IPS DF 4.7 (cell line): ENCODE results near the gene EDC3.
"Not testable (repeated sequence)": the region's sequence is repeated elsewhere in the genome, so short reads cannot be mapped to it uniquely, and the experiment has no call there.

Source experiments
- DNase-seq: peaks from one replicate; pipeline ENCODE4 v3.0.0-alpha.2; 2013; ENCODE audit warnings: low spot score; ENCODE audit errors: extremely low read depth

The EDC3 gene

DNA sequence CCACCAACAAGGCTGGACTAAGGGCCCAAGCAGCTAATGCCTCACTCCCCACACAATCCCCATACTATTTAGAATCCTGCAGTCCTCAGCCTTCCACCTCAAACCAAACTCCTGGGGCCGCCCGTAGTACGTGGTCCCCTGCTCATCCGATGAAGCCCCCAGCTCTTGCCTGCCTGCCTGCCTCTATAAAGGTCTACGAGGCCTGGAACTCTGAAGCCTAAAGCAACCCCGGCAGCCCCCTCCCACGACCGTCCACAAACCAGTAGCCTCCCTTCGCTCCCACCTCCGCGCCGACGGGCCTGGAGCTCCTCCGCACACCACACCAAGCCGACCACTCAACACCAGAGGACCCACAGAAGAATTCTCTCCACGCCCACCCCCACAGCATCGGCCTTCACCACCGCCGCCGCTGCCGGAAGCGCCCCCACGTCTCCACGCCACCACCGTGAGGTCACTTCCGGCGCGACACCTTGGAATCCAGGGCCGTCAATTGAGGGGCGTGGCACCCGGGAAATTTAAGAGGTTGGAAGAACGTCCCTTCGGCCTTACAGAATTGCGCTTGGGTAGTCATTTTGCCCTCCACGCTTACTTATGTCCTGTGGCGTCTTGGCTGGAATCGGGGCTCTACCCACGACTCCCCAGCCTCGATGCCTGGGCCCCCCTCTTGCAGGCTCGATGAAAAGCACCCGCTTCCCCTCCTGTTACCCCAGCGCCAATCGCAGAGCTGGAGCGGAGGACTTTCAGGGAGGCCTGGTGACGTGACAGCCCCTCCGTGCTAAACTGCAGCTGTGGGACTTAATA is at the start of gene EDC3:
Gene EDC3, minus strand, starts transcription at position 428 of the 801 bp plus-strand sequence. CDS start 20,900 bp downstream, outside the sequence.
- DNase-seq: peak; percentile 44

DNA sequence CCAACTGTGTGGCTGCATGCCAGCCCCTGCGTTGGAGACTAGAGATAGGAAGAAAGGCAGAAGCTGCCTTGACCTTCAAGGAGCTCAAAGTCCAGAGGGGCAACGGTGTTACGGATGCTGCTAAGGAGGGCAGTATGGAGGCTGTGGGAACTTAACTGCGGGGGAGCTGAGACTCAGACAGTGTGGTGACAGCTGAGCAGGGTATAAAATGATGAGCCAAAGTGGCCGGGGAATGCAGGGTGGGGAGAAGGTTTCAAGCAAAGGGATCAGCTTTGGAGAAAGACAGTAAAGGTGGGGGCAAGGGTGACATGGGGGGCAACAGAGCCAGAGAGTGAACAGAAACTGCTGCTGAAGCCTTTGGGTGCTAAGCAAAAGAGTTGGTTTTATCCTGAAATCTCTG is 46.6 kb upstream of the EDC3 start:
- DNase-seq: no peak

- DNase-seq: not testable (repeated sequence)
These were observed 42.4 kb upstream of the EDC3 start for GRCh38 chr15:74738239-74738638.

- no peak for DNase-seq
These were observed 39.5 kb upstream of the EDC3 start for GRCh38 chr15:74735305-74735704.

GRCh38 chr15:74733269-74733668 is 37.4 kb upstream of the EDC3 start:
- no peak for DNase-seq

DNA sequence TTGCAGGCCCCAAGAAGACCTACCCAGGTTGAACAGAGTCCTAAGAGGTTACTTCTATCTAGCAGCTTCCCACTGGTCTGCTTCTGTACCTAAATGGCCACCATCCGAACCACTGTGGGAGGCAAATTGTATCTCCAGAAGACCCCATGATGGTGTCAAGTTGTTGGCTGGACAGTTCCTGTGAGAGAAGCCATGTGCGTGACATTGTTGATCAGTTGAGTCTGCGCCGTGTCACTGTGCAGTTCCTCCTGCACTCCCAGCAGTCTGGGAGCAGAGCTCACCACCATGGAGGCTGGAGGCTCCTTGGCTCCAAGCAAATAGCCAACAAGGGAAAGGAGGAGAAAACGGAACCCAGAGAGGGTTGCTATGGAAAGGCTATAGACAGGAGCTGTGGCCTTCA is 37.0 kb upstream of the EDC3 start:
- DNase-seq: no peak

GRCh38 chr15:74730619-74731316 is 34.9 kb upstream of the EDC3 start:
- no peak for DNase-seq

DNA sequence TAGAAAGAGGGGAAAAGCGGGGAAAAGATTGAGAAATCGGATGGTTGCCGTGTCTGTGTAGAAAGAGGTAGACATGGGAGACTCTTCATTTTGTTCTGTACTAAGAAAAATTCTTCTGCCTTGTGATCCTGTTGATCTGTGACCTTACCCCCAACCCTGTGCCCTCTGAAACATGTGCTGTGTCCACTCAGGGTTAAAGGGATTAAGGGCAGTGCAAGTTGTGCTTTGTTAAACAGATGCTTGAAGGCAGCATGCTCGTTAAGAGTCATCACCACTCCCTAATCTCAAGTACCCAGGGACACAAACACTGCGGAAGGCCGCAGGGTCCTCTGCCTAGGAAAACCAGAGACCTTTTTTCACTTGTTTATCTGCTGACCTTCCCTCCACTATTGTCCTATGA is 33.5 kb upstream of the EDC3 start:
- not testable (repeated sequence) for DNase-seq

DNA sequence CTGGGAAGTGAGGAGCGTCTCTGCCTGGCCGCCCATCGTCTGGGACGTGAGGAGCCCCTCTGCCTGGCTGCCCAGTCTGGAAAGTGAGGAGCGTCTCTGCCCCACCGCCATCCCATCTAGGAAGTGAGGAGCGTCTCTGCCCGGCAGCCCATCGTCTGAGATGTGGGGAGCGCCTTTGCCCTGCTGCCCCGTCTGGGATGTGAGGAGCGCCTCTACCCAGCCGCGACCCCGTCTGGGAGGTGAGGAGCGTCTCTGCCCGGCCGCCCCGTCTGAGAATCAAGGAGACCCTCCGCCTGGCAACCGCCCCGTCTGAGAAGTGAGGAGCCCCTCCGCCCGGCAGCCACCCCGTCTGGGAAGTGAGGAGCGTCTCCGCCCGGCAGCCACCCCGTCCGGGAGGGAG is 32.9 kb upstream of the EDC3 start:
- DNase-seq: not testable (repeated sequence)

GRCh38 chr15:74727727-74728126 is 31.9 kb upstream of the EDC3 start:
- no peak for DNase-seq

- no peak for DNase-seq
These were observed 30.9 kb upstream of the EDC3 start for GRCh38 chr15:74726774-74727164.

GRCh38 chr15:74725845-74726773 is 30.3 kb upstream of the EDC3 start:
- no peak for DNase-seq

GRCh38 chr15:74725225-74725774 is 29.5 kb upstream of the EDC3 start, which contains the start of gene CYP1A1:
TSS of gene CYP1A1 (minus strand) at chr15:74725528. CDS start at chr15:74723097, 2,431 bp downstream.
- DNase-seq: no peak

DNA sequence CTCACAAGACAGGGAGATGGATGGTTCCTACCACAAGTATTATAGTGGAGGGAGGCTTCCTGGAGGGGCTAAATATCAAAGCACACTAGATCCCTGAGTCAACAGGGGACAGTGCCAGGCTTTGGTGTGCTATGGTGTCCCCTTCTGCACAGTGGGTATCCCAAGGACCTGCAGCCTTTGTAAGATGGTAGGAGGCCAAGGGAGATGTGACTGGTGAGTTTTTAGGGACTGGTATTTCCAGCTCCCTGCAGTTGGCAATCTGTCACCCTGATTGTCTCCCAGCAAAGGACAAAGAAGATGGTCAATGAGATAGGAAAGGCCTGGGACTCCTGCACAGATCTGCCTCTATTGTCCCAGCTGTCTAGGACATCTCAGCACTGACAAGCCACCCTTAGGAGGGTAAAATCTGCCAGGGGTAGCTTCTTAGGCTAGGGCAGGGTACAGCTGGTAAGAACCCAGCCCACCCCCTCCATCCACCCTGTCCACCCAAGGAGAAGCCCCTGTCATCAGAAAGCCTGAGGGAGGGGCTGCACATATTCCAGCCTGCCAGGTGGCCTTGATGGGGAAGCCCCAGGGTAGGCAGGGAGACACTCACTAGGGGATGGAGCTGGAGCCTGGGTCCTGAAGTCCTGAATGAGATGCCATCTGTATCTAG is 28.9 kb upstream of the EDC3 start:
- no peak for DNase-seq

GRCh38 chr15:74723754-74724334 is 28.0 kb upstream of the EDC3 start:
- DNase-seq: peak; percentile 38

- no peak for DNase-seq
These were observed 27.4 kb upstream of the EDC3 start for GRCh38 chr15:74723187-74723586.

GRCh38 chr15:74722591-74722990 is 26.8 kb upstream of the EDC3 start:
- DNase-seq: no peak

GRCh38 chr15:74716651-74717050 is 20.8 kb upstream of the EDC3 start:
- DNase-seq: no peak

DNA sequence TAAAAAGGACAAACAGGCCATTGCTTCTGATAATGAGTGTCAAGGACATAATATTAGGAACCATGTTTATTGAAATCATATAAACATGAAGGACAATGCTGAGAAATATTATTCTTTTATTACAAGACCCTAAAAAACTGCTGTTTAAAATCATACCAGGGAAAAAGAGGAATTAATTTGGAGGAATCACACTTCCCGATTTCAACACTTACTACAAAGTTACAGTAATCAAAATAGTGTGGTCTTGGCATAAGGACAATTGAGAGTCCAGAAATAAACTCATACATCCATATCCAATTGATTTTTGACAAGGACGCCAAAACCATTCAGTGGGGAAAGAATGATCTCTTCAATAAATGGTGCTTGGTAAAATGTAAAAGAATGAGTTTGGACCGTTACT is 16.5 kb upstream of the EDC3 start:
- no peak for DNase-seq

GRCh38 chr15:74710319-74711094 is 14.7 kb upstream of the EDC3 start:
- DNase-seq: no peak
